ENCODE measurements around the gene RPS6KL1.

RPS6KL1 gene

GRCh38 chr14:74859757-74860552, 63.1 kb downstream of the RPS6KL1 start:
- H3K4me1 Mint-ChIP-seq, result peaks cover 6% of the 10 kb centered on the region
- H3K9me3 Mint-ChIP-seq, result no peaks in the 10 kb centered on the region
- ATAC-seq (no peak), DNase-seq (no peak)
- H3K4me3 Mint-ChIP-seq, result no peak overlapping the region
- no peaks in the 10 kb centered on the region for H3K27me3 Mint-ChIP-seq
- no peaks in the 10 kb centered on the region for H3K36me3 Mint-ChIP-seq (ENCODE audit: low read depth)
- no peak overlapping the region for H3K27ac Mint-ChIP-seq

- DNase-seq, result no peak
- no peak for ATAC-seq
- no peaks in the 10 kb centered on the region for H3K9me3 Mint-ChIP-seq
- peaks cover 17% of the 10 kb centered on the region for H3K4me1 Mint-ChIP-seq
- H3K4me3 Mint-ChIP-seq, result no peak overlapping the region
- no peak overlapping the region for H3K27ac Mint-ChIP-seq
- no peaks in the 10 kb centered on the region for H3K27me3 Mint-ChIP-seq
- H3K36me3 Mint-ChIP-seq (ENCODE audit: low read depth), result no peaks in the 10 kb centered on the region
Observed at GRCh38 chr14:74858022-74858421, 65.0 kb downstream of the RPS6KL1 start.

- ATAC-seq (no peak), DNase-seq (no peak)
- no peaks in the 10 kb centered on the region for H3K27me3 Mint-ChIP-seq
- no peak overlapping the region for H3K4me3 Mint-ChIP-seq
- peaks cover 22% of the 10 kb centered on the region for H3K4me1 Mint-ChIP-seq
- H3K27ac Mint-ChIP-seq, result no peak overlapping the region
- H3K36me3 Mint-ChIP-seq (ENCODE audit: low read depth), result no peaks in the 10 kb centered on the region
- H3K9me3 Mint-ChIP-seq, result no peaks in the 10 kb centered on the region
Observed at GRCh38 chr14:74856366-74856765, 66.7 kb downstream of the RPS6KL1 start.

GRCh38 chr14:74855945-74856344, 67.1 kb downstream of the RPS6KL1 start:
- Mint-ChIP-seq H3K36me3 (ENCODE audit: low read depth) (no peaks in the 10 kb centered on the region), H3K4me1 (peaks cover 22% of the 10 kb centered on the region), H3K27ac (no peak overlapping the region), H3K9me3 (no peaks in the 10 kb centered on the region), H3K4me3 (no peak overlapping the region), H3K27me3 (no peaks in the 10 kb centered on the region)
- DNase-seq (no peak), ATAC-seq (no peak)

- no peak overlapping the region for H3K4me3 Mint-ChIP-seq
- no peaks in the 10 kb centered on the region for H3K27me3 Mint-ChIP-seq
- H3K4me1 Mint-ChIP-seq, result peaks cover 21% of the 10 kb centered on the region
- no peak overlapping the region for H3K27ac Mint-ChIP-seq
- H3K9me3 Mint-ChIP-seq, result no peaks in the 10 kb centered on the region
- ATAC-seq (no peak), DNase-seq (no peak)
- no peaks in the 10 kb centered on the region for H3K36me3 Mint-ChIP-seq (ENCODE audit: low read depth)
Observed at GRCh38 chr14:74855021-74855420, 68.0 kb downstream of the RPS6KL1 start.

Measured in activated naive CD8-positive, alpha-beta T cell treated with anti-CD3 and anti-CD28 coated beads, Interleukin-2, amount 50 U/mL, for 24 hours (primary cell).